HepG2 (cell line): ENCODE results near the gene SOSTDC1. TPM values are rescaled to one million over a fixed set of nuclear protein-coding genes. Genes with fewer than 3 reads are reported as not detected.

ENCODE experiments used
- ATAC-seq: fragments of 200-7000 bp; cut with Tn5 transposase; 3 replicates; pipeline ENCODE4 v1.9.1; 2020; ENCODE audit warnings: mild to moderate bottlenecking, moderate library complexity
- BruUV-seq: library from RNA; stranded (reverse); fragments of 400-500 nt; replicated peaks from 2 replicates; lab custom pipeline; 2021; lab: Mats Ljungman, UMichigan
- CTCF ChIA-PET: fragments of 300-600 bp; formaldehyde crosslinking; extraction: SDS; loops from one replicate; lab custom pipeline; 2021; ENCODE audit warnings: low total read pairs, inconsistent platforms, low intra/inter-chr PET ratio; lab: Yijun Ruan, JAX
- POLR2A ChIA-PET: fragments of 350-600 bp; sonication (Branson Sonifier 250); formaldehyde crosslinking; loops from one replicate; lab custom pipeline; 2020; ENCODE audit warnings: antibody characterized with exemption, inconsistent platforms; lab: Yijun Ruan, JAX
- DNase-seq: peaks from one replicate; pipeline ENCODE4 v3.0.0-alpha.2; 2015; ENCODE audit warnings: low spot score
- FAIRE-seq: peaks from 3 replicates; lab custom pipeline; 2011; peaks lifted over from hg19 to GRCh38; lab: Jason Lieb, UNC
- H2AFZ ChIP-seq: one replicate; pipeline ENCODE4 v1.6.1; 2011; ENCODE audit warnings: low read length, inconsistent platforms
- H3K27ac ChIP-seq: fragments of 300-600 bp; 3 replicates; pipeline ENCODE4 v1.8.0; 2011; ENCODE audit warnings: mixed run types, mild to moderate bottlenecking, mixed read lengths, low read length, inconsistent platforms; ENCODE audit not compliant: insufficient read depth; ENCODE audit errors: extremely low read length
- H3K27me3 ChIP-seq, 2 experiments: fragments of 200-600 bp in 1 of 2; 2 replicates in 1 of 2; 3 replicates in 1 of 2; pipeline versions ENCODE4 v1.6.0 to v1.8.0; 2011; ENCODE audit warnings: low read length in 2 of 2, mild to moderate bottlenecking in 2 of 2, moderate library complexity in 2 of 2, inconsistent platforms in 1 of 2; ENCODE audit not compliant: insufficient read depth in 2 of 2, control insufficient read depth in 1 of 2
- H3K36me3 ChIP-seq, 2 experiments: fragments of 200-600 bp in 1 of 2; replicated peaks in 1 of 2; 2 replicates in 1 of 2; 3 replicates in 1 of 2; pipeline versions ENCODE4 v1.5.1 to v1.8.0; 2011; ENCODE audit warnings: low read length in 2 of 2, inconsistent platforms in 1 of 2; ENCODE audit not compliant: insufficient read depth in 2 of 2, control insufficient read depth in 1 of 2
- H3K4me1 ChIP-seq: 2 replicates; pipeline ENCODE4 v1.5.1; 2012; ENCODE audit warnings: low read length, inconsistent platforms; ENCODE audit not compliant: insufficient read depth
- H3K4me2 ChIP-seq: 2 replicates; pipeline ENCODE4 v1.6.0; 2011; ENCODE audit warnings: low read depth, low read length, inconsistent platforms
- H3K4me3 ChIP-seq, 3 experiments: fragments of 200-600 bp in 1 of 3; sonication (generic), shearing (Covaris generic) in 1 of 3; replicated peaks in 1 of 3; 2 replicates each; pipeline ENCODE4 v1.5.1; 2011 to 2016; ENCODE audit warnings: low read length in 3 of 3, inconsistent platforms in 2 of 3, low read depth in 2 of 3, mild to moderate bottlenecking in 2 of 3, control low read depth in 1 of 3, mixed read lengths in 1 of 3; ENCODE audit not compliant: insufficient read depth in 1 of 3
- H3K79me2 ChIP-seq: one replicate; pipeline ENCODE4 v1.6.1; 2011; ENCODE audit warnings: low read length, inconsistent platforms; ENCODE audit not compliant: insufficient read depth
- H3K9ac ChIP-seq: 2 replicates; pipeline ENCODE4 v1.6.0; 2011; ENCODE audit warnings: mild to moderate bottlenecking, low read depth, low read length, inconsistent platforms; ENCODE audit not compliant: insufficient read depth
- H3K9me3 ChIP-seq: 2 replicates; pipeline ENCODE4 v1.5.1; 2012; ENCODE audit warnings: mild to moderate bottlenecking, low read length
- H4K20me1 ChIP-seq: 2 replicates; pipeline ENCODE4 v1.6.0; 2011; ENCODE audit warnings: inconsistent platforms, mild to moderate bottlenecking, low read length, moderate library complexity; ENCODE audit not compliant: insufficient read depth
- HNRNPH1 ChIP-seq: fragments of 200-400 bp; formaldehyde crosslinking; optimal IDR thresholded peaks from 2 replicates; pipeline ENCODE3; 2017; ENCODE audit warnings: mild to moderate bottlenecking, low read depth, low read length
- NFIB ChIP-seq: sonication (generic); formaldehyde crosslinking; IDR thresholded peaks from 2 replicates; pipeline ENCODE4 v1.9.0; 2021; ENCODE audit warnings: missing genetic modification reagents, mild to moderate bottlenecking, borderline replicate concordance
- RCOR2 ChIP-seq: IDR thresholded peaks from 2 replicates; pipeline ENCODE4 v1.6.1; 2016; ENCODE audit warnings: missing biosample characterization, missing genetic modification reagents
- RNF219 ChIP-seq: sonication (generic); formaldehyde crosslinking; IDR thresholded peaks from 2 replicates; pipeline ENCODE4 v1.5.0; 2020; ENCODE audit warnings: mild to moderate bottlenecking, missing genetic modification reagents
- ZGPAT ChIP-seq: IDR thresholded peaks from 2 replicates; pipeline ENCODE4 v1.6.1; 2016; ENCODE audit warnings: mild to moderate bottlenecking
- ZNF30 ChIP-seq: sonication (generic); formaldehyde crosslinking; IDR thresholded peaks from 2 replicates; pipeline ENCODE4 v1.5.0; 2020; ENCODE audit warnings: mild to moderate bottlenecking, missing genetic modification reagents
- ZNF431 ChIP-seq: sonication (generic); formaldehyde crosslinking; IDR thresholded peaks from 2 replicates; pipeline ENCODE4 v1.9.0; 2022; ENCODE audit warnings: missing genetic modification reagents, low read depth, mild to moderate bottlenecking, borderline replicate concordance
- ZNF576 ChIP-seq: sonication (generic); formaldehyde crosslinking; IDR thresholded peaks from 2 replicates; pipeline ENCODE4 v1.4.0; 2020; ENCODE audit warnings: mild to moderate bottlenecking, missing genetic modification reagents
- ZNF83 ChIP-seq: sonication (generic); formaldehyde crosslinking; IDR thresholded peaks from 2 replicates; pipeline ENCODE4 v1.4.0; 2020; ENCODE audit warnings: missing genetic modification reagents, mild to moderate bottlenecking, borderline replicate concordance
- WGBS: methylation state at CpG from one replicate; pipeline ENCODE4 v1.1.6; 2017; ENCODE audit warnings: low lambda C conversion rate; 5-methylcytosine and 5-hydroxymethylcytosine counted together
- in situ Hi-C: cut with HindIII; loops from 2 replicates; pipeline ENCODE4 v1.10.0; 2017; ENCODE audit warnings: low pct_unique_long_range_greater_than_20kb; ENCODE audit not compliant: extremely low pct_ligation_motif_present
- intact Hi-C: fragments of 100-400 bp; cut with micrococcal nuclease; formaldehyde crosslinking; loops from one replicate; pipeline ENCODE4 v1.10.0; 2022; ENCODE audit not compliant: unreplicated experiment
- polyA plus RNA-seq, 8 experiments: library from polyadenylated mRNA; depleted of rRNA in 3 of 8; stranded (reverse) in 7 of 8; unstranded in 1 of 8; fragments of >200 nt; fragmentation: Illumina TruSeq in 4 of 8; extraction: Trizol in 4 of 8; gene quantifications; 2 replicates each; pipeline versions ENCODE4 v1.2.1 to v1.2.3, GENCODE V29; 2011 to 2016; ENCODE audit warnings: low read depth in 4 of 8, missing spikeins in 1 of 8, mixed read lengths in 1 of 8; ENCODE audit not compliant: insufficient read depth in 1 of 8
- total RNA-seq, 5 experiments: library from RNA; depleted of rRNA; stranded (reverse); fragments of >200 nt; fragmentation: Illumina TruSeq; extraction: Trizol; gene quantifications; 2 replicates each; pipeline ENCODE4 v1.2.3, GENCODE V29; 2016; ENCODE audit warnings: low read depth in 1 of 5
- TF ChIP-seq, protein P1 (sequence below): sonication (generic); formaldehyde crosslinking; IDR thresholded peaks from 2 replicates; pipeline ENCODE4 v1.4.0; 2020; ENCODE audit warnings: missing genetic modification reagents
- TF ChIP-seq, protein P2 (sequence below): sonication (generic); formaldehyde crosslinking; IDR thresholded peaks from 2 replicates; pipeline ENCODE4 v1.4.0; 2020; ENCODE audit warnings: missing genetic modification reagents, borderline replicate concordance

Gene SOSTDC1
- total and polyA plus RNA-seq, 2 of the 13 experiments (the other 11 are each of a cell fraction or from before 2014, with no cell fraction given): not detected

- BruUV-seq: no TSS peak
These were observed 36.8 kb upstream of the SOSTDC1 start for GRCh38 chr7:16502303-16502702.

More at GRCh38 chr7:16502303-16502702, 36.8 kb upstream of the SOSTDC1 start:
- POLR2A ChIA-PET: no interaction called here
- FAIRE-seq (no peak), DNase-seq (no peak), ATAC-seq (no peak)
- CTCF ChIA-PET: no interaction called here
- Histone ChIP-seq H3K36me3 (no peaks in the 10 kb centered on the region), H3K4me2 (no peak overlapping the region), H3K4me1 (no peaks in the 10 kb centered on the region), H3K79me2 (no peaks in the 10 kb centered on the region), H3K4me3 (no peak overlapping the region), H4K20me1 (no peaks in the 10 kb centered on the region), H3K27me3 (no peaks in the 10 kb centered on the region), H2AFZ (no peak overlapping the region), H3K9ac (no peak overlapping the region), H3K27ac (no peak overlapping the region), H3K9me3 (no peaks in the 10 kb centered on the region)
- intact Hi-C loops (no loop called here), in situ Hi-C loops (no loop called here)
- 83% methylated on average over 10 of the region's 19 CpGs for WGBS
- no peak for TF ChIP-seq NFIB
- TF ChIP-seq, protein P1, sequence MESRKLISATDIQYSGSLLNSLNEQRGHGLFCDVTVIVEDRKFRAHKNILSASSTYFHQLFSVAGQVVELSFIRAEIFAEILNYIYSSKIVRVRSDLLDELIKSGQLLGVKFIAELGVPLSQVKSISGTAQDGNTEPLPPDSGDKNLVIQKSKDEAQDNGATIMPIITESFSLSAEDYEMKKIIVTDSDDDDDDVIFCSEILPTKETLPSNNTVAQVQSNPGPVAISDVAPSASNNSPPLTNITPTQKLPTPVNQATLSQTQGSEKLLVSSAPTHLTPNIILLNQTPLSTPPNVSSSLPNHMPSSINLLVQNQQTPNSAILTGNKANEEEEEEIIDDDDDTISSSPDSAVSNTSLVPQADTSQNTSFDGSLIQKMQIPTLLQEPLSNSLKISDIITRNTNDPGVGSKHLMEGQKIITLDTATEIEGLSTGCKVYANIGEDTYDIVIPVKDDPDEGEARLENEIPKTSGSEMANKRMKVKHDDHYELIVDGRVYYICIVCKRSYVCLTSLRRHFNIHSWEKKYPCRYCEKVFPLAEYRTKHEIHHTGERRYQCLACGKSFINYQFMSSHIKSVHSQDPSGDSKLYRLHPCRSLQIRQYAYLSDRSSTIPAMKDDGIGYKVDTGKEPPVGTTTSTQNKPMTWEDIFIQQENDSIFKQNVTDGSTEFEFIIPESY (CRISPR knock-in tag): no peak
- no peak for TF ChIP-seq ZNF30
- no peak for TF ChIP-seq ZGPAT (CRISPR knock-in tag)
- TF ChIP-seq RCOR2 (CRISPR knock-in tag): no peak
- TF ChIP-seq ZNF576 (CRISPR knock-in tag): no peak
- no peak for TF ChIP-seq ZNF431 (CRISPR knock-in tag)
- TF ChIP-seq HNRNPH1: no peak
- TF ChIP-seq RNF219 (CRISPR knock-in tag): no peak
- TF ChIP-seq, protein P2, sequence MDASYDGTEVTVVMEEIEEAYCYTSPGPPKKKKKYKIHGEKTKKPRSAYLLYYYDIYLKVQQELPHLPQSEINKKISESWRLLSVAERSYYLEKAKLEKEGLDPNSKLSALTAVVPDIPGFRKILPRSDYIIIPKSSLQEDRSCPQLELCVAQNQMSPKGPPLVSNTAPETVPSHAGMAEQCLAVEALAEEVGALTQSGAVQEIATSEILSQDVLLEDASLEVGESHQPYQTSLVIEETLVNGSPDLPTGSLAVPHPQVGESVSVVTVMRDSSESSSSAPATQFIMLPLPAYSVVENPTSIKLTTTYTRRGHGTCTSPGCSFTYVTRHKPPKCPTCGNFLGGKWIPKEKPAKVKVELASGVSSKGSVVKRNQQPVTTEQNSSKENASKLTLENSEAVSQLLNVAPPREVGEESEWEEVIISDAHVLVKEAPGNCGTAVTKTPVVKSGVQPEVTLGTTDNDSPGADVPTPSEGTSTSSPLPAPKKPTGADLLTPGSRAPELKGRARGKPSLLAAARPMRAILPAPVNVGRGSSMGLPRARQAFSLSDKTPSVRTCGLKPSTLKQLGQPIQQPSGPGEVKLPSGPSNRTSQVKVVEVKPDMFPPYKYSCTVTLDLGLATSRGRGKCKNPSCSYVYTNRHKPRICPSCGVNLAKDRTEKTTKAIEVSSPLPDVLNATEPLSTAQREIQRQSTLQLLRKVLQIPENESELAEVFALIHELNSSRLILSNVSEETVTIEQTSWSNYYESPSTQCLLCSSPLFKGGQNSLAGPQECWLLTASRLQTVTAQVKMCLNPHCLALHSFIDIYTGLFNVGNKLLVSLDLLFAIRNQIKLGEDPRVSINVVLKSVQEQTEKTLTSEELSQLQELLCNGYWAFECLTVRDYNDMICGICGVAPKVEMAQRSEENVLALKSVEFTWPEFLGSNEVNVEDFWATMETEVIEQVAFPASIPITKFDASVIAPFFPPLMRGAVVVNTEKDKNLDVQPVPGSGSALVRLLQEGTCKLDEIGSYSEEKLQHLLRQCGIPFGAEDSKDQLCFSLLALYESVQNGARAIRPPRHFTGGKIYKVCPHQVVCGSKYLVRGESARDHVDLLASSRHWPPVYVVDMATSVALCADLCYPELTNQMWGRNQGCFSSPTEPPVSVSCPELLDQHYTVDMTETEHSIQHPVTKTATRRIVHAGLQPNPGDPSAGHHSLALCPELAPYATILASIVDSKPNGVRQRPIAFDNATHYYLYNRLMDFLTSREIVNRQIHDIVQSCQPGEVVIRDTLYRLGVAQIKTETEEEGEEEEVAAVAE (CRISPR knock-in tag): no peak
- no peak for TF ChIP-seq ZNF83 (CRISPR knock-in tag)
